Left ventricle myocardium superior (tissue), 1 donor: ENCODE data around the gene KCNF1. TPM values are rescaled to one million over a fixed set of nuclear protein-coding genes. Genes with fewer than 3 reads are reported as not detected.
A peak's percentile ranks its signal among the peaks of the same experiment; 100 is the strongest.

Source experiments
- ATAC-seq: fragments of 200-7000 bp; cut with Tn5 transposase; one replicate; pipeline ENCODE4 v1.9.1; 2020; ENCODE audit warnings: mild to moderate bottlenecking, moderate library complexity
- DNase-seq: peaks from one replicate; pipeline ENCODE4 v3.0.0-alpha.2; 2020
- intact Hi-C: fragments of 100-400 bp; cut with micrococcal nuclease; formaldehyde crosslinking; loops from one replicate; pipeline ENCODE4 v1.11.0; 2022
- total RNA-seq: library from RNA; stranded (reverse); fragmentation: NEBNext Ultra II Directional; extraction: Animal tissue kit (Norgen Biotek cat#: 25700); gene quantifications from one replicate; pipeline ENCODE4 v1.2.1, GENCODE V29; 2021
- donor health status: DM: no; HTN: yes; CAD: no; lungs with severe emphysema.

The KCNF1 gene
- total RNA-seq, 1 donor from 2014 or later: 0.17 TPM

DNA sequence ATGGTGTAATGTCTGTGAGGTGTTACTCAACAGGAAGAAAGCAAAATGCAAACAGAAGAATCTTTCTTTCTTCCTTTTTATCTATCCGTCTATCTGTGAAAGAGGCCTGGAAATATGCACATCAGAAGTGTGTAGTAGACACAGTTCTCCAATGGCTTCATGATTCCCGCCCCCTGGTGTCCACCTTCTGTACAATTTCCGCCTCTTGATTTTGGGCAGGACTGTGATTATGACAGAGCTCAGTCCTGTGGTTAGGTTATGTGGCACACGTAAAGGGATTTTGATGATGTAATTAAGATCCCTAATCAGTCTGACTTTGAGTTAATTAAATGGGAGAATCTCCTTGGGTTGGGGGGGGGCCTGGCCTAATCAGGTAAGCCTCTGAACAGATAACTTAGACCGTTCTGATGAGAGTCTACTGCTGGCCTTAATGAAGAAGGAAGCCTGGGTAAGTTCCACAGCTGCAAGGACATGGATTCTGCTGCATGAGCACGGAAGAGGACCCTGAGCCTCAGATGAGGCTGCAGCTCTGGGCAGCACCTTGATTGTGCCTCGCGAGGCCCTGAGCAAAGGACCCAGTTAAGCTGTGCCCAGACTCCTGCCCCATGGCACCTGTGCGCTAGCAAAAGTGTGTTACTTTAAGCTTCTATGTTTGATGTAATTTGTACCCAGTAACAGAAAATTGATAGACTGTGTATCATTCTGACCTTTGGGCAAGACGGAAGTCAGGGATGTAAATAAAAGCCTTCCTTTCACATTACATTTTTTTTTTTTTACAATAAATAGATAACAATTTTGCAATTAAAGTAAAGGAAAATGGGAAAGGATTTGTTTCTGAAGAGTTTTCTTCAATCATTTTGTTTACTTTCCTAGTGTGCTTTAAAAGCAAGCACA is 11.3 kb upstream of the KCNF1 start:
- no peak for DNase-seq
- intact Hi-C loops: no loop called here
- no peak for ATAC-seq

DNA sequence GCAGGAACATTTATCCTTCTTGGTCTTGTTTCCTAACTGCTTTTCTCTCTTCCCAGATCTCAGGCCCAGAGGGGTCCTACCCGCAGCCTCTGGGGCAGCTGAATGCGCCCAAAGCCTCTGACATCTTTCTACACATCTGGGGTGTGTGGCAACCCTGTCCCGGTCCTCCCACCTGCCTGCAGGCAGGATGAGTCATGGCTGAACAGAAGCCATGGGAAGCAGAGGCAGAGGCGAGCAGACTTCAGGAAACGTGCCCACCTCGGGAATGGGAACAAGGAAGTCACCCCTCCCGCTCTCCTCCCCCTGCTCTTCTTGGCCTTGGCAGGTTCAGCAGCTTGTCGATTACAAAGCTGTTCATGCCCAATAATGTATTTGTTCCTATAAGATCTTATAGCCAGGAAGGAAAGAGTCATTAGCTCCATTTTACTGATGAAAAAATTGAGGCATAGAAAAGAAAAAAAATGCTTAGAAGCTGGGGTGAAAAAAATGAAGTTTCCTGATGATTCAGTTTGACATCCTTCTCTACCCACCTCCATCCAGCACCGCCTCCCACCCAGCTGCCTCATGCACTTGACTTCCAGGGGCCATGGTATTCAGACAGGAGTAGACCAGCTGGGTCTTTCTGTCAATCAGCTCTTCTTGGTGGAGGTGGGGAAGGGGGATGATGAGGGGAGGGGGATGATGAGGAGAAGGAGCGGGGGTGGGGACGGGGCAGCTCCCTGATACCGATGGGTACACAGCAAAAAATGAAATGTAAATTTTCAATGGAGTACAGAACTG is 10.4 kb upstream of the KCNF1 start:
- DNase-seq (no peak), ATAC-seq (no peak)
- intact Hi-C loops: no loop called here

DNA sequence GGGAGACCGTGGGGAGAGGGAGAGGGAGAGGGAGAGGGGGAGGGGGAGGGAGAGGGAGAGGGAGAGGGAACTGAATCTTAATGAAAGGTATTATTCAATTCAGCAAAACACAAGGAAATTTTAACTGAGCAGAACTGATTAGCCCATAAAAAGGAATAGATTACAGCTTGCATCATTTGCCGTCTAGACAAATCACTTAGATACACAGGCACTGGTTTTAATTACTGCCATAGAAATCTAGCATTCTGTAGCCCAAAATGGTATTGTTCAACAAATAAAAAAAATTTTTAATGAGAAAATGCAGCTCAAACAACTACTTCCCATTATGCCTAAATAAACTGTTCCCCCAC is 7.9 kb upstream of the KCNF1 start:
- no peak for ATAC-seq
- no peak for DNase-seq
- intact Hi-C loops: no loop called here

DNA sequence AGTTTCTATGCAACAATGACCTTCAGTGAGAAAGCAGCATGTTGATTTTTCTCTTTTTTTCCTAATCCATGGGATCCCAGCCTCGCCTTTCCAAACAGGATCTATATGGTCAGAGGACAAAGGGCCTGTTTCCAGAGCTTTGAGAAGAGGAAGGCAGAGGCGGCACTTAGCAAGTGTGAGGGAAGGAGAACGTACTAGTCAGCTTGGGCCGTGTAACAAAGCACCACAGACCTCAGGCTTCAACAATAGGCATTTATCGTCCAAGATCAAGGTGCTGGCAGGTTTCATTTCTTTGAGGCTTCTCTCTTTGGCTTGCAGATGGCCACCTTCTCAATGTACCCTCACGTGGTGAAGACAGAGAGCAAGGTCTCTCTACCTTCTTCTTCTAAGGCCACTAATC is 7.3 kb upstream of the KCNF1 start:
- ATAC-seq: no peak
- intact Hi-C loops: no loop called here

DNA sequence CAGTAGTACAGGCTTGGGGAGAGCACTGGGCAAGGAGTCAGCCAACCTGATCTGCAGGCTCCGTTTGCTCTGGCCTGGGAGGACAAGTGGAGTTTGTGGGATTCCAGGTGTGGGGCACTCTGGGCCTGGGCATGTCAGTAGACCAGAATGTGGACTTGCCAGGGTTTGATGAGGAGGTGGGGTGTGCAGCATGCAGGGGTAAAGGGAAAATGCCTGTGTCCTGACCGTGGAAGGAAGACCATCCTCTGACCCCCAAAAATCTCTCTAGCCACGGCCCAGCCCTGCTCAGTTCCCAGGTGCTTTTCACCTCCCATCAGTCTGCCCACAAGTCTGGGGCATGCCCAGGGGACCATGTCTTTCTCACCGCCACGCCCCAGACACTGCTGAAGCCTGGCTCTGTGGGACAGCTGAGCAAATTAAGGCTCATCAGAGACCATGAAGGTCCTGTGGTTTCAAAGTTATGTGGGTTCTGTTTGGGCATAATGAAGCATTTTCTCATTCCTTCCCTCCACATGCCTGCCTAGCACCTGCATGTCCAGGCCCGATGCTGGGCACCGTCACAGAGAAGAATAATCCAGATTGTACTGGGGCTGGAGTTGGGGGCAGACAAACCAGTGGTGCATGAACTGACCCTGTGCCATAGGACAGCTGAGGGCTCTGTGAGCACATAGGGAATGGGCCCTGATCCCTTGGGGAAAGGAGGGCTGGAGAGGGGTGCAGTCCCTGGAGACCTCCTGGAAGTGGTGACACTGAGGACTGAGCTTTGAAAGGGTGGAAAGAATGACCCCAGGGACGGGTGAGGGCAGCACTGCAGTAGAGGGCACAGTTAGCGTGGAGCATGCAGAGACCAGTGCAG is 6.5 kb upstream of the KCNF1 start:
- intact Hi-C loops: no loop called here
- no peak for DNase-seq
- peak; percentile 11 for ATAC-seq

More for the DNA sequence above, 7.3 kb upstream of the KCNF1 start:
- DNase-seq: no peak

DNA sequence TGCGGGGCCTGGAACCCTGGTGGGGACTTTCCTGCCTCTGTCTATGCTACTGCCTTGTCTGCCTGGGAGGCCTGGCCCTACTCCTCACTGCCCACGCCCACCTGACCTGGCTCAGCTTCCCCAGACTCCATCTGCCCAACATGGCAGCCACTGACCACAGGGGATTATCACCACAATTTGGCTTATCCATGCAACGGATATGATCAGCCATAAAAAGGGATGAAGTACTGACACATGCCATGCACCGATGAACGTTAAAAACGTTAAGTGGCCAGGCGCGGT is 5.9 kb upstream of the KCNF1 start:
- peak; percentile 35 for ATAC-seq
- no peak for DNase-seq
- intact Hi-C loops: no loop called here

DNA sequence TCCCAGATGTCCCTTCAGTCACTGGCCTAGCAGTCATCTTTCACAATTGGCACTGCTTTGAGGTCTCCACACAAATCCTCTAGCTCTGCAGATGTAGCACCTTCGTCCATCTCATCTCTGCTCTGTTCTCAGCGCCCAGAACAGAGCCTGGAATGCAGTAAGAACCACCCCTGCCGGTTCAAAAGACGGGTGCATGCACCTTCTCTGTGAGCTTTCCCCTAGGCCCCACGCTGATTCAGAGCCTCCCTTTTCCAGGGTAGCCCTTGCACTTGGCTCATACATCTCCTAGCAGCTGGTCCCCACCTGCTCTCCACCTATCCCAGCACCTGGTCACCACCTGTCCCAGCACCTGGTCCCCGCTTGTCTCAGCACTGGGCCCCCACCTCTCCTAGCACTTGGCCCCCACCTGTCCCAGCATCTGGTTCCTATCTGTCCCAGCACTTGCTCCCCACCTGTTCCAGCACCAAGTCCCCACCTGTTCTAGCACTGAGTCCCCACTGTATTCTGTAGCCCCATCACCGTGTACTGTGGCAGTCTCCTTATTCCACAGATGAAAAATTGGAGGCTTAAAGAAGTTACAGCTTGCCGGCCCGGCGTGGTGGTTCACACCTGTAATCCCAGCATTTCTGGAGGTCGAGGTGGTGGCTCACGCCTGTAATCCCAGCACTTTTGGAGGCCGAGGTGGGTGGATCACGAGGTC is 4.7 kb upstream of the KCNF1 start:
- intact Hi-C loops: no loop called here
- ATAC-seq (no peak), DNase-seq (no peak)

DNA sequence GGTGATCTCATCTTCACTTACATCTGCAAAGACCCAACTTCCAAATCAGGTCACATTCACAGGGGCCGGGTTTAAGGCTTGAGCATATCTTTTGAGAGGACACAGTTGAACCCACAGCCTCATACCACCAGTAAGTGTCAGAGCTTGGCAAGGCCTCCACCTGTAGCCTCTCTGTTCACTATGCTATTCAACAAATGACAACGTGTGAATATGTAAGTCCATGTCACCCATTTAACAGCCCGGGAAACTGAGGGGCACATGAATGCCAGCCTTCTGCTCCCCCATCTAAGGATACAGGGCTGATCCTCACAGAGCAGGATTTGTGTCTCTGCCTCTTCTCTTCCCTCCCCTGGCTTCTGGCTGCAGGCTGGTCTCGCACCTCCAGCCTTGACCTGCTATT is 3.5 kb upstream of the KCNF1 start:
- no peak for DNase-seq
- no peak for ATAC-seq
- intact Hi-C loops: no loop called here

DNA sequence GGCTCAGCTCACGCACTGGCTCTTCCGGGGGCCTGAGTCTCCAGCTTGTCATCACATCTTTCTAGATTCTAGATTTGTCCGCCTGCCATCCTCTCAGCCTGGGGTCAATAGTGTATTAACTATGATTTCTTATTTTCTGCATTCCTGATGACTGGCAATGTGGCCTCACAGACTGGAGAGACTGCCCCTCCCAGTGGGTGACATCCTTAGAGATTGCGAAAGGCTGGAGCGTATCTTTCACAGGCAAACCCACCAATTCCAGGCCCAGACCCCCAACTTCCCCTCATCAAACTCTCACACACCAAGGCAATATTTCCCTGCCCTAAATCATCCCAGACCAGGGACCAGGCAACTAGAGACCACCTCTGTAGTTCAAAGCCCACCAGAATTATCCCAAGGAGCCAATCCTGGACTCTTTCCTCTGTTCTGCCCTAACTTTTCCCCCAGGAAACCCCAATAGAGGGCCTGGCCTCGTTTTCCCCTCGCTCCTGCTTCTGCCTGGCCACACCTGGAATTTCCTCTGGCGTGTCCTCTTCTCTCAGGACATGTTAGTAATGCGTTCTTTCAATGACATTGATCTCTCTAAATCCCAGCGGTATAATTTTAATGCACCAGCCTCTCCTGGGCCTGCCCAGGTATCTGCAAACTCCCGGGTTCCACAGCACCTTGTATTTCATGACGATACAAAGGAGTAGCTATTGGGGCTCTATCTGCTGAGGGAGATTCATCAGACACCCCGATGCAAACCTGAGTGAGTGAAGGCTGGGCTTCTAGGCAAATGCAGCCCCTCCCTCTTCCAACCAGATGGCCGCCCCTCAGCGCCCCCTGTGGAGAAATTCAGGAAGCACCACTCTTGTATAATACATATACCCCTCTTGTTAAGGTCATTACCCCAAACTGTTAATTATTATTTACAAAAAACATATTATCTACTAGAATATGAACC is 2.4 kb upstream of the KCNF1 start:
- ATAC-seq (no peak), DNase-seq (no peak)

DNA sequence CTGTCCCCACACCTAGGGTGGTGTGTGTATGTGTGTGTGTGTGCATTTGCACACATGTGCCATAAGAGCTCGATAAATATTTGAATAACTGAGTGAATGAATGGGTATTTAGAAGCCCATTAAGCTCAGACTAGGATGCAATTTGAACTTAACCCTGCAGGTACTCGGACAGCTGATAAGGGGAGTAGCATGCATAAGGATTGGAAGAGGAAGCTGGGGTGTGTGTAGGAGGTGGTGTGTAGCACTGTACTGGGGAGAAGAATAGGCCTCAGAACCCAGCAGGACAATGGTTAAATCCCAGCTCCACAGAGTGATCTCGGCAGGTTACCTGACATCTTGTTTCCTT is 1.8 kb upstream of the KCNF1 start:
- DNase-seq: no peak
- no peak for ATAC-seq
- intact Hi-C loops: no loop called here

More for the DNA sequence above, 2.4 kb upstream of the KCNF1 start:
- intact Hi-C loops: no loop called here

DNA sequence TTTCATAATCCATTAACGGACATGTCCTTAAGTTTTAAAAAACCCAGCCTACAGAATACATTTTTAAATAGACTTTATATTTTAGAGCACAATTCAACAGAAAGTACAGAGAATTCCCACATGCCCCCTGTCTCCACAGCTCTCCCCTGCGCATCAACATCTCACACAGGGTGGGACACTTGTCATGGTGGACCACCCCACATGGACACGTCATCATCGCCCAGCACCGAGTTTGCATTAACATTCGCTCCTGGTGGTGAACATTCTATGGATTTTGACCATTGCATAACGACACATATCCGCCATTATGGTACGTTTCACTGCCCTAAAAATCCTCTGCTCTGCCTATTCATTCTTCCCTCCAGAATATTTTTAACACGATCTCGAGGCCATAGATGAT is 1.1 kb upstream of the KCNF1 start:
- DNase-seq: no peak
- intact Hi-C loops: no loop called here

DNA sequence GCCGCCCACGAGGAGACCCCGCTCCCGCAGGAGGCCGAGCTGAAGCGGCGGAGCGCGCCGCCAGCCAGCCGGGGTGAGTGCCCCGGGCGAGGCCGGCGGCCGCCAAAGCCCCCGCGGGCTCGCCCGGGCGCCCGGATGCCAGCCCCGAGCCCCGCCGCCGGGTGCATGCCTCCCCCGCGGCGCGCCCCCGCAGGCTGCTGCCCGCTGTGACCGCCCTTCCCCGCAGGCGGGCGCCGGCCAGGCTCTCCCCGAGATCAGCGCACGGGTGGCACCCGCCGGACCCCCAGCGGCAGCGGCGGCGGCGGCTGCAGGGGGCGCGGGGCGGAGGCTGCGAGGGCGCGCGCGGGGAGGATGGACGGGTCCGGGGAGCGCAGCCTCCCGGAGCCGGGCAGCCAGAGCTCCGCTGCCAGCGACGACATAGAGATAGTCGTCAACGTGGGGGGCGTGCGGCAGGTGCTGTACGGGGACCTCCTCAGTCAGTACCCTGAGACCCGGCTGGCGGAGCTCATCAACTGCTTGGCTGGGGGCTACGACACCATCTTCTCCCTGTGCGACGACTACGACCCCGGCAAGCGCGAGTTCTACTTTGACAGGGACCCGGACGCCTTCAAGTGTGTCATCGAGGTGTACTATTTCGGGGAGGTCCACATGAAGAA is 470 bp downstream of the KCNF1 start:
- ATAC-seq (no peak), DNase-seq (peak; percentile 24)
- intact Hi-C loops: no loop called here

More for the DNA sequence above, 1.1 kb upstream of the KCNF1 start:
- no peak for ATAC-seq

DNA sequence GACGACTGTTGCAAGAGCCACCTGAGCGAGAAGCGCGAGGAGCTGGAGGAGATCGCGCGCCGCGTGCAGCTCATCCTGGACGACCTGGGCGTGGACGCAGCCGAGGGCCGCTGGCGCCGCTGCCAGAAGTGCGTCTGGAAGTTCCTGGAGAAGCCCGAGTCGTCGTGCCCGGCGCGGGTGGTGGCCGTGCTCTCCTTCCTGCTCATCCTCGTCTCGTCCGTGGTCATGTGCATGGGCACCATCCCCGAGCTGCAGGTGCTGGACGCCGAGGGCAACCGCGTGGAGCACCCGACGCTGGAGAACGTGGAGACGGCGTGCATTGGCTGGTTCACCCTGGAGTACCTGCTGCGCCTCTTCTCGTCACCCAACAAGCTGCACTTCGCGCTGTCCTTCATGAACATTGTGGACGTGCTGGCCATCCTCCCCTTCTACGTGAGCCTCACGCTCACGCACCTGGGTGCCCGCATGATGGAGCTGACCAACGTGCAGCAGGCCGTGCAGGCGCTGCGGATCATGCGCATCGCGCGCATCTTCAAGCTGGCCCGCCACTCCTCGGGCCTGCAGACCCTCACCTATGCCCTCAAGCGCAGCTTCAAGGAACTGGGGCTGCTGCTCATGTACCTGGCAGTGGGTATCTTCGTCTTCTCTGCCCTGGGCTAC is 1.2 kb downstream of the KCNF1 start:
- ATAC-seq (no peak), DNase-seq (peak; percentile 22)
- intact Hi-C loops: no loop called here

DNA sequence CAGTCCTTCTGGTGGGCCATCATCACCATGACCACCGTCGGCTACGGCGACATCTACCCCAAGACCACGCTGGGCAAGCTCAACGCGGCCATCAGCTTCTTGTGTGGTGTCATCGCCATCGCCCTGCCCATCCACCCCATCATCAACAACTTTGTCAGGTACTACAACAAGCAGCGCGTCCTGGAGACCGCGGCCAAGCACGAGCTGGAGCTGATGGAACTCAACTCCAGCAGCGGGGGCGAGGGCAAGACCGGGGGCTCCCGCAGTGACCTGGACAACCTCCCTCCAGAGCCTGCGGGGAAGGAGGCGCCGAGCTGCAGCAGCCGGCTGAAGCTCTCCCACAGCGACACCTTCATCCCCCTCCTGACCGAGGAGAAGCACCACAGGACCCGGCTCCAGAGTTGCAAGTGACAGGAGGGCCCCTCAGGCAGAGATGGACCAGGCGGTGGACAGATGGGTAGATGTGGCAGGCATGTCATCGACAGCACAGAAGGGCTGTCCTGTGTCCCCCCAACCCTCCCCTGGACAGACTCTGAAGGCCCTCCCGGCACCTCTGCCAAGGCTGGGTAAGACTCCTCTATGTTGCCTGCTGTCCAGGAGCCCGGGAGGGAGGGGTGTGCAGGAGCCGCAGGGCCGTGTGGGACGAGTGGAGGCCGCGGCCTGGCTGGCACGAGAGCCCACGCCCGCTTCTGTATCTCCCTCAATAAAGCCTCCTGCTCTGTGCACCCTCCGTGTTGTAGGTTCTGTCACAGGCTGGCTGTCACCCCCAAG is 2.0 kb downstream of the KCNF1 start:
- ATAC-seq (no peak), DNase-seq (peak; percentile 26)
- intact Hi-C loops: no loop called here

DNA sequence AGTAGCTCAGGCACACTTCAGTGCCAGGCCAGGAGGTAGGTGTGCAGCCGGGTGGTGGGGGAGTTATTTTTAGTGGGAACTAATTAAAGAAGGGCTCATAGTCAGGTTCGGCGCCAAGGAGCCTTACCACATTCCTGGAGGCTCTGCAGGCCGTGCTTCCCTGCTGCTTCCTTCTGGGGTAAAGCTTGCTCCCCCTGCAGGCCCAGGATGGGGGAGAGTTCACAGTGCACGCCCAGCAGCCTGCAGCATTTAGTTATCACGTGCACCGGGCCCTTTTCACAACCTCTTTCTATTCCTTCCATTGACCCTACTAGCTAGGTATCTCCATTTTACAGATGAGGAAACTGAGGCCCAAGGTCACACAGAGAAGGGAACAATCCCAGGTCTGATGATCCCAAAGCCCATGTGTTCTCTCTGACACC is 2.5 kb downstream of the KCNF1 start:
- DNase-seq (peak; percentile 47), ATAC-seq (peak; percentile 62)
- intact Hi-C loops: no loop called here

DNA sequence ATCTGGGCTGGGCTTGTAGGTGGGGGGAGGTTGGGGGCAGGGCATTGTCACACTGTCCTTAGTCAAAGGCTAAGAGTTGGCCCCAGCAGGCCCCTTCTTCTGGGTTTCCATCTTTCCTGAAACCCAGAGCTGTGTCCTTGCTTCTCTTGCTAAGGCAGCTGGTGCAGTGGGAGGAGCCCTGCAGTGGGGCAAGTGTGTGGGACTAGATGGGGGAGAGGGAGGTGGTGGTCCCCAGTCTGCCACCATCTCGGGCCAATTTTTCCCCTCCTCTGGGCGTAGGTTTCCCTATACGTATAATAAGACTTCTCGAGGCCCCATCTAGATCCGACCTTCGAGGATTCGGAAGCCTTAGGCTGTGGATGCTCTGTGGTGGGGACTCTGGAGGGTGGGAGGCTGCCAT is 3.5 kb downstream of the KCNF1 start:
- DNase-seq (no peak), ATAC-seq (no peak)
- intact Hi-C loops: no loop called here
